IMR-90 (cell line): Measurements from ENCODE around the gene CCN6. TPM values are rescaled to one million over a fixed set of nuclear protein-coding genes. Genes with fewer than 3 reads are reported as not detected.

Experiments used
- ATAC-seq: fragments of 200-7000 bp; cut with Tn5 transposase; 2 replicates; pipeline ENCODE4 v1.9.1; 2020; ENCODE audit warnings: low read depth, mild to moderate bottlenecking, moderate library complexity
- Bru-seq: library from RNA; stranded (reverse); fragments of 400-500 nt; gene quantifications from one replicate; lab custom pipeline; 2021; lab: Mats Ljungman, UMichigan
- BruChase-seq, 2 experiments: library from RNA; stranded (reverse); fragments of 400-500 nt; gene quantifications; one replicate each; lab custom pipeline; 2021; lab: Mats Ljungman, UMichigan
- BruUV-seq: library from RNA; stranded (reverse); fragments of 400-500 nt; replicated peaks from 2 replicates; lab custom pipeline; 2021; lab: Mats Ljungman, UMichigan
- CTCF ChIA-PET: fragments of 300-600 bp; formaldehyde crosslinking; extraction: SDS; loops from one replicate; lab custom pipeline; 2021; ENCODE audit warnings: antibody characterized with exemption; lab: Yijun Ruan, JAX
- POLR2A ChIA-PET: fragments of 300-600 bp; sonication (Branson Sonifier 250); formaldehyde crosslinking; loops from one replicate; lab custom pipeline; 2022; ENCODE audit warnings: antibody characterized with exemption; ENCODE audit not compliant: unreplicated experiment; lab: Charles Lee
- DNase-seq: peaks from one replicate; pipeline ENCODE4 v3.0.0; 2013
- H2AFZ ChIP-seq: replicated peaks from 2 replicates; pipeline ENCODE3; 2013; ENCODE audit warnings: low read length, mild to moderate bottlenecking; ENCODE audit not compliant: poor library complexity
- H2AK5ac ChIP-seq: 2 replicates; pipeline ENCODE4 v1.6.1; 2013; ENCODE audit warnings: low read depth, low read length, inconsistent platforms
- H2AK9ac ChIP-seq: replicated peaks from 2 replicates; pipeline ENCODE3; 2013; ENCODE audit warnings: mild to moderate bottlenecking, low read depth, low read length, moderate library complexity; ENCODE audit not compliant: poor library complexity
- H2BK120ac ChIP-seq: 2 replicates; pipeline ENCODE4 v1.6.1; 2013; ENCODE audit warnings: low read depth, low read length, inconsistent platforms
- H2BK15ac ChIP-seq: 3 replicates; pipeline ENCODE4 v1.6.1; 2013; ENCODE audit warnings: low read depth, low read length, inconsistent platforms
- H2BK20ac ChIP-seq: 2 replicates; pipeline ENCODE4 v1.6.1; 2013; ENCODE audit warnings: low read depth, mild to moderate bottlenecking, inconsistent platforms, low read length, moderate library complexity
- H2BK5ac ChIP-seq: 2 replicates; pipeline ENCODE4 v1.6.1; 2013; ENCODE audit warnings: mild to moderate bottlenecking, low read depth, low read length, inconsistent platforms; ENCODE audit not compliant: poor library complexity, severe bottlenecking
- H3K14ac ChIP-seq: replicated peaks from 2 replicates; pipeline ENCODE4 v1.6.1; 2013; ENCODE audit warnings: low read depth, low read length, inconsistent platforms
- H3K18ac ChIP-seq: 2 replicates; pipeline ENCODE4 v1.6.1; 2013; ENCODE audit warnings: low read depth, low read length, control low read depth
- H3K23ac ChIP-seq: 2 replicates; pipeline ENCODE4 v1.6.1; 2013; ENCODE audit warnings: low read depth, low read length, inconsistent platforms
- H3K27ac ChIP-seq: 2 replicates; pipeline ENCODE4 v1.5.1; 2013; ENCODE audit warnings: mild to moderate bottlenecking, control low read depth, low read length; ENCODE audit not compliant: insufficient read depth
- H3K27me3 ChIP-seq: 2 replicates; pipeline ENCODE4 v1.6.1; 2013; ENCODE audit warnings: low read length; ENCODE audit not compliant: control insufficient read depth, insufficient read depth
- H3K36me3 ChIP-seq: 2 replicates; pipeline ENCODE4 v1.6.1; 2013; ENCODE audit warnings: low read length, mixed read lengths; ENCODE audit not compliant: control insufficient read depth, insufficient read depth
- H3K4ac ChIP-seq: 2 replicates; pipeline ENCODE4 v1.6.1; 2013; ENCODE audit warnings: low read depth, low read length, inconsistent platforms
- H3K4me1 ChIP-seq: 2 replicates; pipeline ENCODE4 v1.6.1; 2013; ENCODE audit warnings: low read length, mixed read lengths; ENCODE audit not compliant: control insufficient read depth, insufficient read depth
- H3K4me2 ChIP-seq: 2 replicates; pipeline ENCODE4 v1.6.1; 2013; ENCODE audit warnings: low read depth, mild to moderate bottlenecking, control low read depth, low read length, moderate library complexity
- H3K4me3 ChIP-seq: 2 replicates; pipeline ENCODE4 v1.5.1; 2013; ENCODE audit warnings: low read depth, mild to moderate bottlenecking, control low read depth, low read length, moderate library complexity; ENCODE audit not compliant: insufficient read depth
- H3K56ac ChIP-seq: 2 replicates; pipeline ENCODE4 v1.6.1; 2013; ENCODE audit warnings: low read length, inconsistent platforms; ENCODE audit not compliant: insufficient read depth; ENCODE audit errors: extremely low read depth
- H3K79me1 ChIP-seq, 2 experiments: 2 replicates each; pipeline ENCODE4 v1.6.1; 2013; ENCODE audit warnings: low read length in 2 of 2, inconsistent platforms in 1 of 2, low read depth in 1 of 2
- H3K9ac ChIP-seq: 2 replicates; pipeline ENCODE4 v1.6.1; 2013; ENCODE audit warnings: low read depth, low read length, control low read depth
- H3K9me1 ChIP-seq: 2 replicates; pipeline ENCODE4 v1.6.1; 2013; ENCODE audit warnings: low read length, inconsistent platforms; ENCODE audit not compliant: insufficient read depth
- H3K9me3 ChIP-seq: 2 replicates; pipeline ENCODE4 v1.6.1; 2013; ENCODE audit warnings: low read length; ENCODE audit not compliant: control insufficient read depth, insufficient read depth
- H4K20me1 ChIP-seq: 2 replicates; pipeline ENCODE4 v1.6.1; 2013; ENCODE audit warnings: low read length, inconsistent platforms; ENCODE audit not compliant: insufficient read depth
- H4K5ac ChIP-seq: 2 replicates; pipeline ENCODE4 v1.6.1; 2013; ENCODE audit warnings: mild to moderate bottlenecking, low read depth, low read length, control low read depth
- H4K8ac ChIP-seq, 2 experiments: 2 replicates each; pipeline ENCODE4 v1.6.1; 2013; ENCODE audit warnings: low read depth in 2 of 2, low read length in 2 of 2, control low read depth in 1 of 2, inconsistent platforms in 1 of 2
- H4K91ac ChIP-seq: 2 replicates; pipeline ENCODE4 v1.6.1; 2013; ENCODE audit warnings: low read depth, low read length, inconsistent platforms; ENCODE audit not compliant: insufficient read depth
- CEBPB ChIP-seq: IDR thresholded peaks from 2 replicates; pipeline ENCODE4 v1.6.1; 2012; ENCODE audit warnings: low read depth, low read length, improper control_type of control experiment
- CHD1 ChIP-seq: IDR thresholded peaks from 2 replicates; pipeline ENCODE4 v1.6.1; 2012; ENCODE audit warnings: low read depth, low read length, improper control_type of control experiment
- CTCF ChIP-seq: conservative IDR thresholded peaks from 2 replicates; pipeline ENCODE4 v1.5.1; 2012; ENCODE audit warnings: mild to moderate bottlenecking, low read depth, low read length, improper control_type of control experiment
- FOS ChIP-seq: fragments of 150-350 bp; IDR thresholded peaks from 2 replicates; pipeline ENCODE4 v1.6.1; 2016; ENCODE audit warnings: low read depth, low read length
- MAFK ChIP-seq: IDR thresholded peaks from 2 replicates; pipeline ENCODE4 v1.6.1; 2012; ENCODE audit warnings: low read depth, low read length, improper control_type of control experiment
- MXI1 ChIP-seq: IDR thresholded peaks from 2 replicates; pipeline ENCODE4 v1.6.1; 2012; ENCODE audit warnings: low read depth, mild to moderate bottlenecking, low read length, moderate library complexity, borderline replicate concordance
- WGBS, 2 experiments: methylation state at CpG; one replicate each; pipeline versions ENCODE4 v1.1.5 to v1.1.7; 2013; ENCODE audit warnings: missing lambda C conversion rate in 2 of 2; ENCODE audit not compliant: insufficient read length in 1 of 2; ENCODE audit errors: extremely low coverage in 2 of 2; 5-methylcytosine and 5-hydroxymethylcytosine counted together
- dilution Hi-C: fragments of 300-500 bp; cut with HindIII; formaldehyde crosslinking; loops from one replicate; pipeline ENCODE4 v1.14.3; 2018; ENCODE audit warnings: low sequenced_read_pairs; ENCODE audit not compliant: unreplicated experiment
- in situ Hi-C: fragments of 300-500 bp; cut with MboI; formaldehyde crosslinking; loops from 3 replicates; pipeline ENCODE4 v1.14.3; 2019; ENCODE audit warnings: low sequenced_read_pairs, inconsistent platforms, mixed read lengths
- intact Hi-C: fragments of 100-400 bp; cut with micrococcal nuclease; formaldehyde crosslinking; loops from 2 replicates; pipeline ENCODE4 v1.10.0; 2022
- long read RNA-seq: library from polyadenylated mRNA; unstranded; transcript quantifications from one replicate; pipeline ENCODE4 v2.0.0, GENCODE V29; 2021; ENCODE audit not compliant: unreplicated experiment
- polyA plus RNA-seq, 3 experiments: library from polyadenylated mRNA; depleted of rRNA; stranded (reverse); fragments of >200 nt; gene quantifications; 2 replicates each; pipeline ENCODE4 v1.2.3, GENCODE V29; 2012; ENCODE audit warnings: low replicate concordance in 1 of 3
- total RNA-seq: library from RNA; depleted of rRNA; stranded (reverse); fragments of >200 nt; gene quantifications from 2 replicates; pipeline ENCODE4 v1.2.3, GENCODE V29; 2012; rRNA removed

Gene CCN6
- not detected in 2 replicates for total RNA-seq
- polyA plus RNA-seq (2012; rRNA removed), result not detected in 2 replicates
- not detected in 2 replicates for polyA plus RNA-seq (2012; cell fraction: cytosol; rRNA removed)
- not detected in 2 replicates for polyA plus RNA-seq (2012; cell fraction: nucleus; rRNA removed; ENCODE audit: low replicate concordance)
- Bru-seq, nascent RNA, result not detected
- not detected for BruChase-seq, experiment 1, labeled RNA remaining after a 6-hour chase
- not detected for BruChase-seq, experiment 2, labeled RNA remaining after a 2-hour chase
- long read RNA-seq, result 0 reads

GRCh38 chr6:112054001-112054400 is at the start of gene CCN6:
CCN6 (plus strand) TSS chr6:112054104; CDS start chr6:112054358, 254 bp downstream.
- no peak within 1 kb of the TSS for H3K27ac ChIP-seq
- H3K4me2 ChIP-seq, result no peak within 1 kb of the TSS
- H3K4ac ChIP-seq, result no peak within 1 kb of the TSS
- DNase-seq (no peak), ATAC-seq (no peak)
- H3K14ac ChIP-seq, result no peak within 1 kb of the TSS
- H2BK5ac ChIP-seq, result no peak within 1 kb of the TSS
- no peak within 1 kb of the TSS for H3K18ac ChIP-seq
- H3K79me1 ChIP-seq, result no peaks in the 10 kb centered on the region
- no peak within 1 kb of the TSS for H2AK5ac ChIP-seq
- H2BK20ac ChIP-seq, result no peak within 1 kb of the TSS
- no peaks in the 10 kb centered on the region for H3K9me1 ChIP-seq
- no peak for TF ChIP-seq MAFK
- no peak for TF ChIP-seq FOS
- no peak for TF ChIP-seq CHD1
- no peak for TF ChIP-seq CTCF
- TF ChIP-seq CEBPB, result no peak
- TF ChIP-seq MXI1, result no peak
- no TSS peak for BruUV-seq
- no peak within 1 kb of the TSS for H2BK15ac ChIP-seq
- H4K8ac ChIP-seq, result no peak within 1 kb of the TSS
- H3K23ac ChIP-seq, result no peak within 1 kb of the TSS
- no CpG with 5 or more reads among the region's 12 CpGs for WGBS, 2 experiments
- peaks cover 14% of the 10 kb centered on the region for H3K27me3 ChIP-seq
- no peak within 1 kb of the TSS for H4K91ac ChIP-seq
- intact Hi-C loops, result no loop called here
- ChIA-PET CTCF (no interaction called here), POLR2A (no interaction called here)
- H4K20me1 ChIP-seq, result no peaks in the 10 kb centered on the region
- H3K9me3 ChIP-seq, result no peaks in the 10 kb centered on the region; the same call in 1 of the 2 replicates
- no peaks in the 10 kb centered on the region for H3K36me3 ChIP-seq
- in situ Hi-C loops, result no loop called here
- no peak within 1 kb of the TSS for H4K5ac ChIP-seq
- dilution Hi-C loops, result no loop called here
- no peak within 1 kb of the TSS for H3K56ac ChIP-seq
- no peak within 1 kb of the TSS for H2AFZ ChIP-seq
- H3K9ac ChIP-seq, result no peak within 1 kb of the TSS
- no peak within 1 kb of the TSS for H2AK9ac ChIP-seq
- H3K4me3 ChIP-seq, result no peak within 1 kb of the TSS
- H2BK120ac ChIP-seq, result no peak within 1 kb of the TSS
- no peaks in the 10 kb centered on the region; the same call in none of the 2 replicates for H3K4me1 ChIP-seq
